Esophagus squamous epithelium (tissue), 5 donors: ENCODE measurements around the gene RPS2. TPM values are rescaled to one million over a fixed set of nuclear protein-coding genes. Genes with fewer than 3 reads are reported as not detected.

Experiments
- DNase-seq: peaks from one replicate; lab custom pipeline; 2025; lab: John Stamatoyannopoulos, UW
- H3K27ac ChIP-seq, 4 donors: fragments of 200-600 bp; sonication (generic); one replicate each; pipeline ENCODE4 v1.5.1; 2016 to 2019; ENCODE audit warnings: mild to moderate bottlenecking in 1 of 4
- H3K27me3 ChIP-seq, 4 donors: fragments of 200-600 bp; sonication (generic); 1 replicate in 3 of 4; 2 replicates in 1 of 4; pipeline versions ENCODE4 v1.5.1 to v1.6.0; 2017 to 2021; ENCODE audit warnings: antibody characterized with exemption in 1 of 4
- H3K36me3 ChIP-seq, 3 donors: fragments of 200-600 bp; sonication (generic); one replicate each; pipeline ENCODE4 v1.5.1; 2016 to 2019
- H3K4me1 ChIP-seq, 3 donors: fragments of 200-600 bp; sonication (generic); one replicate each; pipeline ENCODE4 v1.5.1; 2017 to 2019
- H3K4me3 ChIP-seq, 4 donors: fragments of 200-600 bp; sonication (generic); 1 replicate in 3 of 4; 2 replicates in 1 of 4; pipeline ENCODE4 v1.5.1; 2016 to 2019; ENCODE audit warnings: mild to moderate bottlenecking in 2 of 4, moderate library complexity in 1 of 4
- H3K9me3 ChIP-seq, 3 donors: fragments of 200-600 bp; sonication (generic); one replicate each; pipeline ENCODE4 v1.5.1; 2016 to 2019
- CTCF ChIP-seq, 6 experiments: fragments of 450-650 bp in 4 of 6; fragments of 200-600 bp in 2 of 6; sonication (generic) in 2 of 6; IDR thresholded peaks; one replicate each; pipeline ENCODE4 v1.5.1; 2016 to 2019; ENCODE audit warnings: antibody characterized with exemption in 6 of 6, mild to moderate bottlenecking in 4 of 6, moderate library complexity in 4 of 6
- POLR2A ChIP-seq, 4 donors: fragments of 450-650 bp; IDR thresholded peaks; one replicate each; pipeline ENCODE4 v1.6.1; 2017; ENCODE audit warnings: antibody characterized with exemption in 4 of 4, mild to moderate bottlenecking in 4 of 4, moderate library complexity in 3 of 4
- WGBS, 2 donors: methylation state at CpG; one replicate each; pipeline ENCODE4 v1.1.5; 2018; 5-methylcytosine and 5-hydroxymethylcytosine counted together
- intact Hi-C: fragments of 100-400 bp; cut with DNase I; formaldehyde crosslinking; loops from one replicate; pipeline ENCODE4 v1.15.0; 2022
- total RNA-seq, 4 donors: library from RNA; depleted of rRNA; stranded (reverse); fragments of >200 nt; gene quantifications; one replicate each; pipeline ENCODE4 v1.1.0, GENCODE V29; 2016
- donor health status: DM: yes; HTN: yes; CAD: no.

Gene RPS2
- total RNA-seq, 4 donors from 2014 or later = 1,980 to 2,837 (median 2,292) TPM

GRCh38 chr16:2008631-2009163 lies 44.1 kb upstream of the RPS2 start:
- Histone ChIP-seq H3K4me3 (peak overlapping the region; percentile 58 to 98 (median 86)), H3K4me1 (peaks cover 44 to 66% (median 54%) of the 10 kb centered on the region in 3 donors), H3K36me3 (peaks cover 0 to 11% (median 0%) of the 10 kb centered on the region in 3 donors), H3K27me3 (no peaks in the 10 kb centered on the region), H3K9me3 (no peaks in the 10 kb centered on the region), H3K27ac (peak overlapping the region; percentile 79 to 98 (median 96))
- no peak for DNase-seq
- TF ChIP-seq POLR2A (IDR thresholded peaks at IDR 0.05) = no peak
- TF ChIP-seq CTCF (IDR thresholded peaks at IDR 0.05) = no peak
- WGBS, 2 donors = 4 to 5% methylated on average over 5 to 13 of the region's 23 CpGs
- intact Hi-C loops = no loop called here

GRCh38 chr16:2008009-2008526 lies 43.4 kb upstream of the RPS2 start:
- DNase-seq = no peak
- Histone ChIP-seq H3K4me1 (peaks cover 44 to 71% (median 56%) of the 10 kb centered on the region in 3 donors), H3K4me3 (peak overlapping the region; percentile 58 to 98 (median 86)), H3K9me3 (no peaks in the 10 kb centered on the region), H3K36me3 (peaks cover 0 to 17% (median 3%) of the 10 kb centered on the region in 3 donors), H3K27me3 (no peaks in the 10 kb centered on the region), H3K27ac (peak overlapping the region; percentile 79 to 98 (median 96))
- intact Hi-C loops = no loop called here
- 24 to 25% methylated on average over 8 to 10 of the region's 15 CpGs for whole genome bisulfite sequencing, 2 donors
- TF ChIP-seq POLR2A (IDR thresholded peaks at IDR 0.05) = peak in 2 of 4 donors; percentile 32 to 55
- no peak for TF ChIP-seq CTCF (IDR thresholded peaks at IDR 0.05)

GRCh38 chr16:2007081-2007836 lies 42.6 kb upstream of the RPS2 start:
- WGBS, 2 donors = 61 to 67% methylated on average over 8 to 10 of the region's 16 CpGs
- no peak for TF ChIP-seq CTCF (IDR thresholded peaks at IDR 0.05)
- no peak for TF ChIP-seq POLR2A (IDR thresholded peaks at IDR 0.05)
- H3K27me3 ChIP-seq = no peaks in the 10 kb centered on the region
- peaks cover 44 to 71% (median 56%) of the 10 kb centered on the region in 3 donors for H3K4me1 ChIP-seq
- H3K9me3 ChIP-seq = no peaks in the 10 kb centered on the region
- peak overlapping the region in 2 of 4 donors; percentile 93 to 98 for H3K4me3 ChIP-seq
- DNase-seq = no peak
- intact Hi-C loops = no loop called here
- H3K27ac ChIP-seq = peak overlapping the region; percentile 79 to 98 (median 96)
- peaks cover 6 to 25% (median 11%) of the 10 kb centered on the region in 3 donors for H3K36me3 ChIP-seq

- TF ChIP-seq POLR2A (IDR thresholded peaks at IDR 0.05) = no peak
- Histone ChIP-seq H3K27ac (no peak overlapping the region), H3K36me3 (peaks cover 15 to 34% (median 20%) of the 10 kb centered on the region in 3 donors), H3K9me3 (no peaks in the 10 kb centered on the region), H3K27me3 (no peaks in the 10 kb centered on the region), H3K4me3 (no peak overlapping the region), H3K4me1 (peaks cover 44 to 71% (median 56%) of the 10 kb centered on the region in 3 donors)
- intact Hi-C loops = no loop called here
- WGBS, 2 donors = 91% methylated on average over 3 to 7 of the region's 8 CpGs
- DNase-seq = no peak
Measured at GRCh38 chr16:2006317-2006716, 41.7 kb upstream of the RPS2 start.

- DNase-seq = no peak
- intact Hi-C loops = no loop called here
- Histone ChIP-seq H3K36me3 (peaks cover 20 to 41% (median 26%) of the 10 kb centered on the region in 3 donors), H3K9me3 (no peaks in the 10 kb centered on the region), H3K4me1 (peaks cover 44 to 70% (median 54%) of the 10 kb centered on the region in 3 donors), H3K4me3 (no peak overlapping the region), H3K27ac (no peak overlapping the region), H3K27me3 (no peaks in the 10 kb centered on the region)
- no peak for TF ChIP-seq CTCF (IDR thresholded peaks at IDR 0.05)
- no peak for TF ChIP-seq POLR2A (IDR thresholded peaks at IDR 0.05)
- 75 to 92% methylated on average over 5 to 8 of the region's 21 CpGs for WGBS, 2 donors
Measured at GRCh38 chr16:2005646-2006045, 41.0 kb upstream of the RPS2 start.
